EH (cell line): ENCODE measurements around the gene MPPED1.

Source experiments
- DNase-seq: peaks from one replicate; pipeline ENCODE4 v3.0.0-alpha.2; 2015; ENCODE audit warnings: low read depth

The MPPED1 gene

GRCh38 chr22:43476751-43477725 is 65.2 kb downstream of the MPPED1 start:
- DNase-seq, result no peak

- no peak for DNase-seq
Measured at GRCh38 chr22:43477966-43478365, 66.2 kb downstream of the MPPED1 start.

- DNase-seq, result no peak
Measured at GRCh38 chr22:43478621-43479300, 66.9 kb downstream of the MPPED1 start.

- DNase-seq, result no peak
Measured at GRCh38 chr22:43479301-43479950, 67.6 kb downstream of the MPPED1 start.

GRCh38 chr22:43479962-43480361 is 68.1 kb downstream of the MPPED1 start:
- no peak for DNase-seq

GRCh38 chr22:43481568-43482317 is 69.9 kb downstream of the MPPED1 start:
- DNase-seq, result no peak

GRCh38 chr22:43482318-43482625 is 70.5 kb downstream of the MPPED1 start:
- no peak for DNase-seq

GRCh38 chr22:43483266-43483665 is 71.5 kb downstream of the MPPED1 start:
- DNase-seq, result no peak

GRCh38 chr22:43483669-43484068 is 71.9 kb downstream of the MPPED1 start:
- no peak for DNase-seq

GRCh38 chr22:43484227-43484626 is 72.4 kb downstream of the MPPED1 start:
- no peak for DNase-seq

GRCh38 chr22:43485502-43486089 is 73.8 kb downstream of the MPPED1 start:
- no peak for DNase-seq

GRCh38 chr22:43487311-43488030 is 75.7 kb downstream of the MPPED1 start:
- no peak for DNase-seq

GRCh38 chr22:43488031-43488866 is 76.4 kb downstream of the MPPED1 start:
- DNase-seq, result no peak

- DNase-seq, result no peak
Measured at GRCh38 chr22:43488937-43489336, 77.1 kb downstream of the MPPED1 start.

- no peak for DNase-seq
Measured at GRCh38 chr22:43490311-43490710, 78.5 kb downstream of the MPPED1 start.

GRCh38 chr22:43491177-43491576 is 79.4 kb downstream of the MPPED1 start:
- no peak for DNase-seq

GRCh38 chr22:43491737-43492136 is 79.9 kb downstream of the MPPED1 start:
- DNase-seq, result no peak

GRCh38 chr22:43493297-43493696 is 81.5 kb downstream of the MPPED1 start:
- no peak for DNase-seq

GRCh38 chr22:43497956-43498855 is 86.4 kb downstream of the MPPED1 start:
- no peak for DNase-seq
